ENCODE measurements around the gene ZNF217. TPM values are rescaled to one million over a fixed set of nuclear protein-coding genes. Genes with fewer than 3 reads are reported as not detected.
"Not testable (repeated sequence)": the region's sequence is repeated elsewhere in the genome, so short reads cannot be mapped to it uniquely, and the experiment has no call there.

Gene ZNF217
- total RNA-seq, 1 donor from 2014 or later: 17.2 TPM

DNA sequence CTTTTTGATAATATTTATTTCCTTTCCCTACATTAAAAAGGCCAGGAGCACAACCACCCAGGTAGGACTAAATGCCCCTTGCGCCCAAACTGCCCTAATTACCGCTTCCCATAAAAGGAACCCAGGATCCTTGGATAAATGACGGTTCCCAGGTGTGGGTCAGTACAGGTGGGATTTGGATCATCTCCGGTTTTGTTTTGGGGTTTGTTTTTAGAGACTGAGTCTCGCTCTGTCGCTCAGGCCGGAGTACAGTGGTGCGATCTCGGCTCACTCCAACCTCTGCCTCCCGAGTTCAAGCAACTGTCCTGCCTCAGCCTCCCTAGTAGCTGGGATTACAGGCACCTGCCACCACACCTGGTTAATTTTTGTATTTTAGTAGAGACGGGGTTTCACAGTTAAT, 28.4 kb downstream of the ZNF217 start:
- no peak for DNase-seq

DNA sequence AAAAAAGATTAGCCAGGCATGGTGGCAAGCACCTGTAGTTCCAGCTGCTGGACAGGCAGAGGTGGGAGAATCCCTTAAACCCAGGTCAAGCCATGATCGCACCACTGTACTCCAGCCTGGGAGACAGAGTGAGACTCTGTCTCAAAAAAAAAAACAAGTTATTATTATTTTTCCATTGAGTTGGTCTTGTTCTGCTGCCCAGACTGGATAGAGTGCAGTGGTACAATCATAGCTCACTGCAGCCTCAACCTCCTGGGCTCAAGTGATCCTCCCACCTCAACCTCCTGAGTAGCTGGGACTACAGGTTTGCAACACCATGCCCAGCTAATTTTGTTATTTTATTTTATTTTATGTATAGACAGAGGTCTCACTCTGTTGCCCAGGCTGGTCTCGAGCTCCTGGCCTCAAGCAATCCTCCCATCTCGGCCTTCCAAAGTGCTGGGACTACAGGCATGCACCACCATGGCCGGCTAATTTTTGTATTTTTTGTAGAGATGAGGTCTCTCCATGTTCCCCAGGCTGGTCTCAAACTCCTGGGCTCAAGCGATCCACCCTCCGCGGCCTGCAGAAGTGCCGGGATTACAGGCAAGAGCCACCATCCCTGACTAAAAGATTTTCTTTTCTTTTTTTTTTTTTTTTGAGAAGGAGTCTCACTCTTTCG, 31.4 kb downstream of the ZNF217 start:
- not testable (repeated sequence) for DNase-seq

DNA sequence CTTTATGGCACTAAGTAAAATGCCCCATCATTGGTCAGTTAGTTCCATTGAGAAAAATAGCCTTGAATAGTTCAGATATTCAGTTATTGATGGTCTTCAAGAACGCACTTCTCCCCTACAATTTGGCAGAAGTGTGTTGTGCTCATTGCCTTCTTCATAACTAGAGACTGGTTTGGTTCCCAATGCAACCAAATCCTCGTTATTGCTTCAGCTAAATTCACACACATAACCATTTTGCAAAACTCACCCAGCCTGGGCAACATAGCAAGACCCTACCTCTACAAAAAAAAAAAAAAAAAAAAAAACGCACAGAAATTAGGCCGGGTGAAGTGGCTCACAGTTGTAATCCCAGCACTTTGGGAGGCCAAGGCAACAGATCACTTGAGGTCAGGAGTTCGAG, 32.1 kb downstream of the ZNF217 start:
- no peak for DNase-seq

DNA sequence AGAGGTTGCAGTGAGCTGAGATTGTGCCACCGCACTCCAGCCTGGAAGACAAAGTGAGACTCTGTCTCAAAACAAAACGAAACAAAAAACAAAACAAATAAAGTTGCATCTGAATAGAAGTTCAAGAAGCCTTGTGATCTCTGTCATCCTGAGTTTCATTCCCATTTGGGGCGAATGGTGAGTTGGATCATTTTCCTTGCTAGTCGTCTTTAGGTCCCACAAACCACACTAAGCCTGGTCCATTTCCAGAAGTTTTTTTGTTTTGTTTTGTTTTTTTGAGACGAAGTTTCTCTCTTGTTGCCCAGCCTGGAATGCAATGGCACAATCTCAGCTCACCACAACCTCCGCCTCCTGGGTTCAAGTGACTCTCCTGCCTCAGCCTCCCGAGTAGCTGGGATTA, 33.8 kb downstream of the ZNF217 start:
- no peak for DNase-seq

DNA sequence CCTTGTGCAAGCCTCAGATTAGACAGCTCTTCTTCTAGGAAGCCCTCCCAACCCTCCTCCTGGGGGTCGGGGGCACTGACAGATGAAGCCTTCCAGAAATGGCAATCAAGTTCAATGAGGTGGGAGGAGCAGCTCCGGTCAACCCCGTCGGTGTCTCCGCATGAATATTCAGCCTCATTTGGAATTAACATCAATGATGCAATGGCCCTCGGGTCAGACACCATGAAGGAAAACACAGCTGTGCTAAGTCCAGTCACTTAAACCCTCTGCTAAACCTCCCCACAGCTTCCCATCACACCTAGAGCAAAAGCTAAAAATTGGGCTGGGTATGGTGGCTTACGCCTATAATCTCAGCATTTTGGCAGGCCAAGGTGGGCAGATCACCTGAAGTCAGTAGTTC, 36.5 kb downstream of the ZNF217 start:
- no peak for DNase-seq

DNA sequence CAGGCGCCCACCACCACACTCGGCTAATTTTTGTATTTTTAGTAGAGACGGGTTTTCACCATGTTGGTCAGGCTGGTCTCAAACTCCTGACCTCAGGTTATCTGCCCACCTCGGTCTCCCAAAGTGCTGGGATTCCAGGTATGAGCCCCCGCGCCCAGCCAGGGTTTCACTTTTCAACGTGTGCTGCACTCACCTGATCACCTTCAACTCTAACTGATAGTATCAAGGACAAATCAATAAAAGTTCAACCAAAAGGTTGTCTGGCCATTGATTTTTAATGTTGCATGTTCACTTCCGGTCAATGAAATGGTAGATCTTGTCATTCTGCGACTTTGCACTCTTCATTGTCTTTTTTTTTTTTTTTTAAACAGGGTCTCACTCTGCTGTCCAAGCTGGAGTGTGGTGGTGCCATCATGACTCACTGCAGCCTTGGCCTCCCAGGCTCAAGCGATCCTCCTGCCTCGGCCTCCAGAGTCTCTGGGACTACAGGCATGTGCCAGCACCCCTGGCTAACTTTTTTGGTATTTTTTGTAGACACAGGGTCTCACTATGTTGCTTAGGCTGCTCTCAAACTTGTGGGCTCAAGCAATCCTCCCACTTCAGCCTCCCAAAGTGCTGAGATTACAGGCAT, 37.3 kb downstream of the ZNF217 start:
- DNase-seq: no peak

DNA sequence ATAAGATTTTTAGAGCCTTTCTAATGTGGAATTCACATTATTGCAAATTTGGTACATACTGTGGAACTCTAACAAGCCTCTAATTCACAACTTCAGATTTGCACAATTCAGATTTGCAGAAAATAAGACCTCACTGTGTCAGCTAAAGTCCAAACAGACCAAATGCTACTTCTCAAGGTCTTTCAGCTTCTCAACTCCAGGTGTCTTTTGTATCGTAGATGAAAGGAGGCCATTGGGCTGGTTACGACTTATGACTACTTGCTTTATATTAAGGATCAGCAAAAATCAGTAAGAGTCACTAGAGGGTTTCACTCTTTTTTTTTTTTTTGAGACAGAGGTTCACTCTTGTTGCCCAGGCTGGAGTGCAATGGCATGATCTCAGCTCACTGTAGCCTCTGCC, 37.8 kb downstream of the ZNF217 start:
- no peak for DNase-seq

DNA sequence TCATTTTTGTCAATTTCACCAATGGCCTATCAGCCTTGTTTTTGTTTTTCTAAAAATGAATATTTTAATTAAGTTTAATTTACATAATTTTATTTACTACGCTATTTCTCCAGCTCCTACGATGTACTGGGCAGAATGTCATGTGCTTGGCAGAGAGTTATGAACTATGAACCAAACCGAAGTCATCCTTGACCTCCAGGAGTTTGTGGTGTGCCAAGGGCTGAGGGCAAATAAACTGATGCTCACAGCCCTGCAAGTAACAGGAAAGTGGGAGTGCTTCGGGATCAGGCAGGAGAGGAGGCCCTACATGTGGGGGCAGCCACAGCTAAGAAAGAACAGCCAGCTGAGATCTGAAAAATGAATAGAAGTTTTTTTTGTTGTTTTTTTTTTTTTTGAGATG, 38.6 kb downstream of the ZNF217 start:
- DNase-seq: no peak

DNA sequence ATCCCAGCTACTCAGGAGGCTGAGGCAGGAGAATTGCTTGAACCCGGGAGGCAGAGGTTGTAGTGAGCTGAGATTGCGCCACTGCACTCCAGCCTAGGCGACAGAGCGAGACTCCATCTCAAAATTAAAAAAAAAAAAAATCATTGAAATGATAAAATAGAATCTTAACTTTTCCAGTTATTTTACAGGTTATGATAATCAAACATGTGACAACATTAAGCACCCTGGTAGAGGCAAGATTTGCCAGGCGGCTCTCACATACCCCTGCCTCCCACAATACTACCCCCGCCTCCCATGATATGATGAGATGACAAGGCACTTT, 41.1 kb downstream of the ZNF217 start:
- DNase-seq: not testable (repeated sequence)

DNA sequence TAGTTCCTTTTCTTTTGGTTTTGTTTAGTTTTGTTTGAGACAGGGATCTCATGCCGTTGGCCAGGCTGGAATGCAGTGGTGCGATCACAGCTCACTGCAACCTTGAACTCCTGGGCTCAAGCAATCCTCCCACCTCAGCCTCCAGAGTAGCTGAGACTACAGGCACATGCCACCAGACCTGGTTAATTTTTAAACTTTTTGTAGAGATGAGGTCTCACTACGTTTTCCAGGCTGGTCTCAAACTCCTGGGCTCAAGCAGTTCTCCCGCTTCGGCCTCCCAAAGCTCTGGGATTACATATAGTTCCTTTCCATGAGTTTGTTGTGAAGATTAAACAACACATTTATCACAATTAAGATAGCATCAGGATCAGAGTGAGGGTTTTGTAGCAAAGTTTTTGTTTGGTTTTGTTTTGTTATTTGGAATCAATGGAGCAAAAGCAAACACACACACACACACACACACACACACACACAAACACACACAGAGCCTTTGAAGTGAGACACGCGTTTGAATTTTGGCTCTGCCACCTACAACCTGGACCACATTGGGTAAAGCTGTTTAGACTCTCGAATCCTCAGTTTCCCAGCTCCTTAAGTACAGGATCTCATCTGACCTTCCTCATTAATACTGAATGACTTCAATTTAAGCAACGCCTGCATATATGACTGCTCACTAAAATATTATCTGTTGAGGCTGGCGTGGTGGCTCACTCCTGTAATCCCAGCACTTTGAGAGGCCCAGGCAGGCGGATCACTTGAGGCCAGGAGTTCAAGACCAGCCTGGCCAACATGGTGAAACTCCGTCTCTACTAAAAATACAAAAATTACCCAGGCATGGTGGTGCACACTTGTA, 41.7 kb downstream of the ZNF217 start:
- not testable (repeated sequence) for DNase-seq

DNA sequence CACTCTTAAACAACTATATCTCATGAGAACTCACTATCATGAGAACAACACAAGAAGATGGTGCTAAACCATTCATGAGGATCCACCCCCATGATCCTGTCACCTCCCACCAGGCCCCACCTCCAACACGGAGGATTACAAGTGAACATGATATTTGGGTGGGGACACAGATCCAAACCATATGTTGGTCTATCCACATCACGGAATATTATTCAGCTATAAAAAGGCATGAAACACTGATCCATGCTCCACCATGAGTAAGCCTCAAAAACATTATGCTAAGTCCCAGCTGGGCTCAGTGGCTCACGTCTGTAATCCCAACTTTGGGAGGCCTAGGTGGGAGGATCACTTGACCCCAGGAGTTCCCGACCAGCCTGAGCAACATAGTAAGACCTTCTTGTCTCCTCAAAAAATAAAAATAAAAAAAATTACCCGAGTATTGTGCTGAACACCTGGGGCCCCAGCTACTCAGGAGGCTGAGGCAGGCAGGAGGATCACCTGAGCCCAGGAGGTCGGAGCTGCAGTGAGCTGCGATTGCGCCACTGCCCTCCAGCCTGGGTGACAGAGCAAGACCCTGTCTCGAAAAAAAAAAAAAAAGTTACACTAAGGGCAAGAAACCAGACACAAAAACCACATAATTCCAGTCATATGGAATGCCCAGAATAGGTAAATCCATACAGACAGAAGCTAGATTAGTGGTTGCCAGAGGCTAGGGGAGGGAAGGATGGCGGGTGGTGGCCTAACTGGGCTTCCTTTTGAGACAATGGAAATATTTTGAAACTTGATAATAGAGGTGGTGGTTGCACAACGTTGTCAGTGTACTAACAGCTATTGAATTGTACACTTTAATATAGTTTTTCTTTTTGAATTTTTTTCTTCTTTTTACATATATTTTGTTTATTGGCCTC, 43.1 kb downstream of the ZNF217 start:
- DNase-seq: no peak

DNA sequence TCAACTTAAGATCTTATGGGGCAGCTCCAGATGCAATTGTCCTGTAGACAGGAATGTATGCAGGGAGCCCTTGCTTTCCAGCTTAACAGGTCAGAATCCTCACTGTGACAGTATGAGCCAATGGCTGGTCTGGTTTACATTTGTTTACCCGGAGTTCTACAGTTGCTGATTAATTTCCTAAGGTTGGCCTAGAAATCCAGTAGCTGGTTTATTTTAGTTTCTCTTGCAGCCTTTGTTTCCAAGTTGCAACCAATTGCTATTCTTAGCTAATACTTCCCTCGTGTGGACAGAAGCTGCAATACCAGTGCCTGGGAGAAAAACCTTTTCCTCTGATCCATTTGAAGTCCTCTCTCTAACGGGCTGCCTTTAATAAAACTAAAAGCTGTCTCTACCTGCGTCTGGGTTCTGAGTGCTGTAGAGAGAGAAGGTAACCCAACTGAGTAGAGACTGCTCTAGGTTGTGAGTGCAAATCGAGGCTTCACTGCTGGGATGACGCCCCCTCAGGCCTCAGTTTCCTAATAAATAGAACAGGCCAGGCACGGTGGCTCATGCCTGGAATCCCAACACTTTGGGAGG, 45.9 kb downstream of the ZNF217 start:
- DNase-seq: peak; percentile 85

DNA sequence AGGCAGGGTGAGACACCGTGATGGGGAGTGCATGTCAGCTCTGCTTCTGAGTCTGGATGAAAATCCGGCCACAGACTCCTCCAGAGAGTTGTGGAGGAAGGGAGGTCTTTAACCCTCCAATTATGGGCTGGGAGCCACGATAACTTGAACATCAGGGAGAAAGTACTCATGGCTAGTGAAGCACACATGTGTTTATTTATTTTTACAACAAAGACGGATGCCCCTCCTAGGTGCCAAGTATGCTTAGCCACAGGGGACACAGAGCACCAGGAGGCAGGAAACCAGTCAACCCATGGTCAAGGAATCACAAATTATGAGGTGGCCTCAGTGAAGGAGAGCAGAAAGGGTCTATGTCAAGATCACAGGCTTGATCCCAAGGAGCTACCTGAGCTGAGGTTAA, 54.1 kb downstream of the ZNF217 start:
- no peak for DNase-seq

DNA sequence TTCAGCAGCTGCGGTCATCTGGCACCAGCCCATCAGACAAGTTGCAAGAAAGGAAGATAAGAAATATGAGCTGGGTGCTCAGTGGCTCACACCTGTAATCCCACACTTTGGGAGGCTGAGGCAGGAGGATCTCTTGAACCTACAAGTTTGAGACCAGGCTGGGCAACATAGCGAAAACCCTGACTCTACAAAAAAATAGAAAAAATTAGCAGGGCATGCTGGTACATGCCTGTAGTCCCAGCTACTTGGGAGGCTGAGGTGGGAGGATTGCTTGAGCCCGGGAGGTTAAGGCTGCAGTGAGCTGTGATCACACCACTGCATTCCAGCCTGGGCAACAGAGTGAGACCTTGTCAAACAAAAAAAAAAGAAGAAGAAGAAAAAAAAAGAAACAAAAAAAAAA, 57.3 kb downstream of the ZNF217 start:
- DNase-seq: not testable (repeated sequence)

DNA sequence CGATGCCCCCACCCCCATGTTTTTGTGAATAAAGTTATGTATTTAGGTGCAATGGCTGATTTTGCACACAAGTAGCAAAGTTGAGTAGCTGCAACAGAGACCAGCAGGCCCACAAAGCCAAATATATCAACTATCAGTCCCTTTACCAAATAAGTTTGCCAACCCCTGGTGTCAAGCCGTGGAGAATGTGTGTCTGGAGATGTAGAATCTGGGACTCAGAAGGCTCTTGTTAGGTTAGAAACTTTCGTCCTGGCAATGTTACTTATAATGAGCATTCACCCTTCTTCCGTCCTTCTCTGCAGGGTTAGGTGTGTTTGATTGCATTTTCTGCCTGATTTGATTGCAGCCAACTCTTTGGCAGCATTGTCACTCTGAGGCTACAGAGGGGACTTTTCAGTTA, 57.8 kb downstream of the ZNF217 start:
- DNase-seq: no peak

DNA sequence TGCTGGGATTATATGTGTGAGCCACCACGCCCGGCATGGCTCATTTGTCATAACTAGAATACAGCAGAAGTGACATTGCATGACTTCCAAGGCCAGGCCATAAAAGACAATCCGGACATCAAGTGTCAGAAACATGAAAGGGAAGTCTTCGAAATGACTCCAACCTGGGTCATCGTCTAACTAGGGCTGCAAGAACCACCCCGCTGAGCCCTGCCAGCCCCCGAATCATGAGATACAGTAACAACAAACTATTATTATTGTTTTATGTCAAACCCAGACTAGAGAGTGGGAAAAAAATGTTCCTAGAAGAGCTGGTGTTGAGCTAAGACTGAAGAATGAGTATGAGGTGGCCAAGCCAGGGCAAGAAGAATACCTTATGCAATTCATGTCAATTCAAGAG, 59.6 kb downstream of the ZNF217 start:
- no peak for DNase-seq

DNA sequence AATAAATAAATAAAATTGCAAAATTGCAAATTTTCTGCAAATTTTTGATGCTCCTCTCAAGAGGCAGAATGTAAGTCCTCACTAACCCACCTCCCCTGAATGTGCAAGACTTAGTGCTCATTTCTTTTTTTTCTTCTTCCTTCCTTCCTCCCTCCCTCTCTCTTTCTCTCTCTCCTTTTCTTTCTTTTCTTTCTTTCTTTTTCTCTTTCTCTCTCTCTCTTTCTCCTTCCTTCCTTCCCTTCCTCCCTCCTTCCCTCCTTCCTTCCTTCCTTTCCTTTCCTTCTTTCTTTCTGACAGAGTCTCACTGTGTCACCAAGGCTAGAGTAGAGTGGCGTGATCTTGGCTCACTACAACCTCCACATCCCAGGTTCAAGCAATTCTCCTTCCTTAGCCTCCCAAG, 60.1 kb downstream of the ZNF217 start:
- DNase-seq: no peak

DNA sequence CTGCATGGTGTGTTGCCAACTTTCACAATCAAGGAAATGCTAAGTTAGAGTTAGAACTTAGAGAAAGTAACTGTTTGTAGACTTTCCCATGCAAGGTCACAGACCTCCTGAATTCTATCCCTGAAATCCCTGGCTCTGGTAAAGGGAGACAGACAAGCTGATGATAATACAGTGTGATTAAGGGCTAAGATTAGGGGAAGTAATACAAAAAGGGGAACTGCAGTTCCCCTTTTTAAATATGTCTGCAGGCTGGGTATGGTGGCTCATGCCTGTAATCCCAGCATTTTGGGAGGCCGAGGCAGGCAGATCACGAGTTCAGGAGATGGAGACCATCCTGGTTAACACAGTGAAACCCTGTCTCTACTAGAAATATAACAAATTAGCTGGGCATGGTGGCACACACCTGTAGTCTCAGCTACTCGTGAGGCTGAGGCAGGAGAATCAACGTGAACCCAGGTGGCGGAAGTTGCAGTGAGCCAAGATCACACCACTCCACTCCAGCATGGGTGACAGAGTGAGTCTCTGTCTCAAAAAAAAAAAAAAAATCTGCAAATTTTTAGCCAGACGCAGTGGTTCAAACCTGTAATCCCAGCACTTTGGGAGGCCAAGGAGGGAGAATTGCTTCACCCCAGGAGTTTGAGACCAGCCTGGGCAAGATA, 60.9 kb downstream of the ZNF217 start:
- DNase-seq: not testable (repeated sequence)

DNA sequence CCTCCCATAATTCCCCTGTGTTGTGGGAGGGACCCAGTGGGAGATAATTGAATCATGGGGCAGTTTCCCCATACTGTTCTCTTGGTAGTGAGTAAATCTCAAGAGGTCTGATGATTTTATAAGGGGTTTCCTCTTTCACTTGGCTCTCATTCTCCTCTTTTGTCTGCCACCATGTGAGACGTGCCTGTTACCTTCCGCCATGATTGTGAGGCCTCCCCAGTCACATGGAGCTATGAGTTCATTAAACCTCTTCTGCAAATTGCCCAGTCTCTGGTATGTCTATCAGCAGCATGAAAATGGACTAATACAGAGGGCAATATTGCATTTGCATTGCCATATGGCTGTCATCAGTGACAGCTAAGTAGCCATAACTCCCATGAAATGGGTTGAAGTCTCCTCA, 63.2 kb downstream of the ZNF217 start:
- DNase-seq: no peak

DNA sequence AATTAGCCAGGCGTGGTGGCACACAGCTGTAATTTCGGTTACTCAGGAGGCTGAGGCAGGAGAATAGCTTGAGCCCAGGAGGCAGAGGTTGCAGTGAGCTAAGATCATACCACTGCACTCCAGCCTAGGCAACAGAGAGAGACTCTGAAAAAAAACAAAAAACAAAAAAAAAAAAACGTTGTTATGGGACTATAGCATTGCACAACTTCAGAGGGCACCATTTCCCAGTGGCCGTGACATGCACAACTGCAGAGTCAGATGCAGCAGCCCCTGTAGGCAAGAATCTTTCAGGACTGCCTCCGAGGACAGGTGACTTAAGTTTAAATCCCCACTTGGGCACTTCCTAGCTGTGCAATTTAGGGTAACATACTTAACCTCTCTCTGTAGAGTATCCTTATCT, 64.0 kb downstream of the ZNF217 start:
- no peak for DNase-seq

DNA sequence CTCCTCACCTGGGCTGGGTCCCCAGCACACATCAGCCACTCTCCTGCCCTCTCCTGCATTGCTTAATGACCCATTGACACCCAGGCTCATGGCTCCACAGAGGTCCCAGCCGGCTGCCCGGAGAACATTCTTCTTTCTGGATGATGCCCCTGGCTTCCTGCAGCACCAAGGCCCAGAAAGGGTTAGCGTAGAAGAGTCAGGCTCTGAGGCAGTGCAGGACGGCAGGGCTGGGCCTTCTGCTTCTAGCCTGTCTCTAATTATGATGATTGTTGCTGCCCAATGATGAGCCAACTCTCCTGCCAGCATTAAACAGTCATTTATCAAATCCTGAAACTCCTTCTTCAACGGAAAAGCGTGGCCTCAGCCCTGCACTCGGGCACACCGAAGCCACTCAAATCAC, 66.4 kb downstream of the ZNF217 start:
- DNase-seq: no peak

Data from tongue (tissue), 2 donors.